ENCODE data around the gene RGPD8. TPM values are rescaled to one million over a fixed set of nuclear protein-coding genes. Genes with fewer than 3 reads are reported as not detected.

The RGPD8 gene
- total RNA-seq, 1 experiment from 2014 or later: 5.0 TPM

GRCh38 chr2:112342067-112342550 is 91.3 kb downstream of the RGPD8 start:
- intact Hi-C loops (cut with micrococcal nuclease; ENCODE audit: unreplicated experiment): no loop called here
- no peak overlapping the region for H3K27ac ChIP-seq
- CTCF ChIA-PET: no interaction called here
- H4K20me1 ChIP-seq (ENCODE audit: insufficient read depth): no peaks in the 10 kb centered on the region
- no peaks in the 10 kb centered on the region for H3K36me3 ChIP-seq (ENCODE audit: low read depth)
- H3F3A ChIP-seq (ENCODE audit: insufficient read depth, low read depth): no peaks in the 10 kb centered on the region
- BruUV-seq (replicated peaks): no TSS peak
- no peak overlapping the region for H3K4me2 ChIP-seq
- H2AFZ ChIP-seq: no peak overlapping the region
- H3K4me3 ChIP-seq: no peak overlapping the region
- H3K4me1 ChIP-seq (replicated peaks; ENCODE audit: insufficient read depth): no peaks in the 10 kb centered on the region
- H3K79me2 ChIP-seq (ENCODE audit: low read depth): no peaks in the 10 kb centered on the region
- no peaks in the 10 kb centered on the region for H3K9me3 ChIP-seq (ENCODE audit: insufficient read depth, low read depth)
- no peaks in the 10 kb centered on the region for H3K9me2 ChIP-seq (ENCODE audit: insufficient read depth)
- no peak for TF ChIP-seq EZH2 (IDR thresholded peaks at IDR 0.05; ENCODE audit: low read depth)
- TF ChIP-seq CTCF (conservative IDR thresholded peaks at IDR 0.05): no peak
- POLR2A ChIA-PET (ENCODE audit: unreplicated experiment): no interaction called here
- no peaks in the 10 kb centered on the region for H3K27me3 ChIP-seq (ENCODE audit: insufficient read depth, low read depth)
- no peak for DNase-seq

GRCh38 chr2:112340475-112341267 is 92.8 kb downstream of the RGPD8 start:
- Histone ChIP-seq H3K4me3 (no peak overlapping the region), H3K9me2 (ENCODE audit: insufficient read depth) (no peaks in the 10 kb centered on the region), H4K20me1 (ENCODE audit: insufficient read depth) (no peaks in the 10 kb centered on the region), H3K4me1 (replicated peaks; ENCODE audit: insufficient read depth) (no peaks in the 10 kb centered on the region), H3K27ac (no peak overlapping the region), H3K9me3 (ENCODE audit: insufficient read depth, low read depth) (no peaks in the 10 kb centered on the region), H3K4me2 (no peak overlapping the region), H3K79me2 (ENCODE audit: low read depth) (no peaks in the 10 kb centered on the region), H2AFZ (no peak overlapping the region), H3F3A (ENCODE audit: insufficient read depth, low read depth) (no peaks in the 10 kb centered on the region), H3K36me3 (ENCODE audit: low read depth) (no peaks in the 10 kb centered on the region), H3K27me3 (ENCODE audit: insufficient read depth, low read depth) (no peaks in the 10 kb centered on the region)
- no peak for TF ChIP-seq EZH2 (IDR thresholded peaks at IDR 0.05; ENCODE audit: low read depth)
- no peak for TF ChIP-seq CTCF (conservative IDR thresholded peaks at IDR 0.05)
- CTCF ChIA-PET: no interaction called here
- POLR2A ChIA-PET (ENCODE audit: unreplicated experiment): no interaction called here
- BruUV-seq (replicated peaks): no TSS peak
- intact Hi-C loops (cut with micrococcal nuclease; ENCODE audit: unreplicated experiment): no loop called here
- no peak for DNase-seq

GRCh38 chr2:112339986-112340385 is 93.5 kb downstream of the RGPD8 start:
- Histone ChIP-seq H3K4me3 (no peak overlapping the region), H3K9me2 (ENCODE audit: insufficient read depth) (no peaks in the 10 kb centered on the region), H3K36me3 (ENCODE audit: low read depth) (no peaks in the 10 kb centered on the region), H4K20me1 (ENCODE audit: insufficient read depth) (no peaks in the 10 kb centered on the region), H3K79me2 (ENCODE audit: low read depth) (no peaks in the 10 kb centered on the region), H3K27ac (no peak overlapping the region), H3K27me3 (ENCODE audit: insufficient read depth, low read depth) (no peaks in the 10 kb centered on the region), H2AFZ (no peak overlapping the region), H3K4me2 (no peak overlapping the region), H3F3A (ENCODE audit: insufficient read depth, low read depth) (no peaks in the 10 kb centered on the region), H3K4me1 (replicated peaks; ENCODE audit: insufficient read depth) (no peaks in the 10 kb centered on the region), H3K9me3 (ENCODE audit: insufficient read depth, low read depth) (no peaks in the 10 kb centered on the region)
- TF ChIP-seq EZH2 (IDR thresholded peaks at IDR 0.05; ENCODE audit: low read depth) (no peak), CTCF (conservative IDR thresholded peaks at IDR 0.05) (no peak)
- POLR2A ChIA-PET (ENCODE audit: unreplicated experiment): no interaction called here
- intact Hi-C loops (cut with micrococcal nuclease; ENCODE audit: unreplicated experiment): no loop called here
- DNase-seq: no peak
- CTCF ChIA-PET: no interaction called here
- no TSS peak for BruUV-seq (replicated peaks)
